RWPE1 (cell line): ENCODE data around the gene ABI2.
"Not testable (repeated sequence)": the region's sequence is repeated elsewhere in the genome, so short reads cannot be mapped to it uniquely, and the experiment has no call there.

Experiments used
- CTCF ChIA-PET: fragments of 350-600 bp; sonication (Branson Sonifier 250); formaldehyde crosslinking; extraction: SDS; loops from one replicate; lab custom pipeline; 2021; lab: Yijun Ruan, JAX
- POLR2A ChIA-PET: fragments of 400-600 bp; formaldehyde crosslinking; extraction: SDS; loops from one replicate; lab custom pipeline; 2020; ENCODE audit warnings: antibody characterized with exemption; ENCODE audit not compliant: low non-redundant PET; lab: Yijun Ruan, JAX
- DNase-seq: peaks from one replicate; pipeline ENCODE4 v3.0.0; 2012; ENCODE audit warnings: low spot score
- H3K27ac ChIP-seq: fragments of 450-650 bp; 2 replicates; pipeline ENCODE4 v1.5.1; 2017
- CTCF ChIP-seq: fragments of 450-650 bp; conservative IDR thresholded peaks from 2 replicates; pipeline ENCODE4 v1.5.1; 2017; ENCODE audit warnings: low read depth, mild to moderate bottlenecking

Gene ABI2

DNA sequence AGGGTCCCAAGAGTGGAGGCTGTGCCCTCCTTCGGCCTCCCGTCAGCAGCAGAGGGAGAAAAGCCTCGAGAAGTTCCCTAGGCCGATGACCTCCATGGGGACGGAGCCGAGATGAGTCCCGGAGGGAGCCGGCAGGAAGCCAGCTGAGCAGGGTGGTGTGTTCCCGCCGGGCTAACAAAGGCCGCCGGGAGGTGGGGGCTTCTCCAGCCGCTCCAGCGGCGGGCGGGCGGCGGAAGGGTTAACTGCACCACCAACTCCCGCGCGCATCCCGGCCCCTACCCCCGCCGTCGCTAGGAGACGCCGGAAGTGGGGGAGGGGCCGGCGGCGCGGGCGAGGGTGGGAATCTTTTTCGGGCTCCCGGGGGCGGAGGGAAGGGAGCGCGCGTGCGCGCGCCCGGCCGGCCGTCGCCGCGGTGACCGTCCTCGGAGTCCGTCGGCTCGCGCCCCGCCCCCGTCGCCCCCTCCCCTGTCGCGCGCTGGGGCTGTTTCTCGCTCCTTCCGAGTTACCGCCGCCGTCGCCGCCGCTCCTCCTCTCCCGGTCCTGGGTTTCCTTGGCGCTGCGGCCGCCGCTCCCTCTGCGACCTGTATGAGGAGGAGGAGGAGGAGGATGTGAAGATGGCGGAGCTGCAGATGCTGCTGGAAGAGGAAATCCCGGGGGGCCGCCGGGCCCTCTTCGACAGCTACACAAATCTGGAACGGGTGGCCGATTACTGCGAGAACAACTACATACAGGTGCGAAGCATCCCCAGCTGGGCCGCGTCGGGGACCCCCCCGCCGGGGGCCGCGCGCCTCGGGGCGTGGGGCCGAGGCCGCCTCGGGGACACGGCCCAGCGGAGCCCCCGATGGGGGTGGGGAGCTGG is at the start of gene ABI2:
Gene ABI2 (plus strand): TSS at position 494 of the 859 bp plus-strand sequence. CDS start 121 bp downstream, at position 615.
- TF ChIP-seq CTCF: no peak
- POLR2A ChIA-PET: no interaction called here
- DNase-seq: peak; percentile 86
- CTCF ChIA-PET: interaction anchor here (0.6 kb wide), 1 partner anchor 225 kb away, joined by 4 read pairs; no protein-coding TSS in a partner anchor
- peak within 1 kb of the TSS; percentile 88 for H3K27ac ChIP-seq

DNA sequence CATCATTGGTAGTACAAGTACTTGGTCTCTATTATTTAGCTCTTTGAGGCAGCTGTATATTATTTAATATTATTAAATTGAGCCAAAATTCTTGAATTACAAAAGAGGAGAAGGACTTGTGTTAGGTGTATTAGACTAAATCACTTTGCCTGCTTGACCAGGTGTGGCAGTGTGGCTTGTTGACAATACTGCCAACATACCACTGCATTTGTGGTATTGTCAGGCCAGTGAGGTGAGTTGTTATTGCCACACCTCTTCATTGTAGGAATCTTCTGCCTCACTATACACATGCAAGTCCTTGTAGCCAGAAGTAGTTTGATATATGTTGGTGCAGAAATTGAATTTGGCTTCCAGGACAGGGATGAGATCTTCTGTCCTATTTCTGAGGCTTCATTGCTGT is 48.9 kb upstream of the ABI2 start:
- no peak overlapping the region for H3K27ac ChIP-seq
- POLR2A ChIA-PET: no interaction called here
- CTCF ChIA-PET: interaction anchor here (0.7 kb wide), 2 partner anchors 15 to 1336 kb away, joined by 3 to 7 read pairs; no protein-coding TSS in a partner anchor
- DNase-seq: no peak
- TF ChIP-seq CTCF: no peak

DNA sequence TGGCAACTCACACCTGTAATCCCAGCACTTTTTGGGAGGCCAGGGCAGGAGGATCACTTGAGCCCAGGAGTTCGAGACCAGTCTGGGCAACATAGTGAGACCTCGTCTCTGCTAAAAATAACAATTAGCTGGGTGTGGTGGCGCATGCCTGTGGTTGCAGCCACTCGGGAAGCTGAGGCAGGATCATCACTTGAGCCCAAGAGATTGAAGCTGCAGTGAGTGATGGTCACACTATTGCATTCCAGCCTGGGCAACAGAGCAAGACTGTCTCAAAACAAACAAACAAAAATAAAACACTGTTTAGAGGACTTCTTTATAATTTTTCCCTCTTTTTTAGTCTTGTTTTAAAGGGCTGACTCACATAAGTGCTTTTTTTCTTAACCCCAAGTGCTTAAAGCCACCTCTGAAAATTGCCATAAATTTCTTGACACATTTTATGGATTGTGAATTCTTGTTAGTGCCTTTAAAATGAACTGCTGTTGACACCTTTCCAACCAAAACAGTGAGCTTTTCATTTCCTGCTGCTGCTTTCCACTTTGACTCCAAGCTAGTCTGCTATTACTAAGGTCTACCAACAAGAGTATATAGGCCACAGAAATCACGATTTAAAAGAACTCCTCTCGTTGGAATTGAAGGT is 47.6 kb upstream of the ABI2 start:
- H3K27ac ChIP-seq: peak overlapping the region; percentile 33
- ChIA-PET POLR2A (no interaction called here), CTCF (interaction anchor here (0.6 to 0.7 kb wide), 3 partner anchors 46 to 586 kb away, joined by 3 to 9 read pairs (median 3); no protein-coding TSS in a partner anchor)
- TF ChIP-seq CTCF: no peak
- no peak for DNase-seq

GRCh38 chr2:203282101-203282500 is 46.1 kb upstream of the ABI2 start:
- H3K27ac ChIP-seq: no peak overlapping the region
- ChIA-PET POLR2A (no interaction called here), CTCF (no interaction called here)
- DNase-seq: no peak
- no peak for TF ChIP-seq CTCF

DNA sequence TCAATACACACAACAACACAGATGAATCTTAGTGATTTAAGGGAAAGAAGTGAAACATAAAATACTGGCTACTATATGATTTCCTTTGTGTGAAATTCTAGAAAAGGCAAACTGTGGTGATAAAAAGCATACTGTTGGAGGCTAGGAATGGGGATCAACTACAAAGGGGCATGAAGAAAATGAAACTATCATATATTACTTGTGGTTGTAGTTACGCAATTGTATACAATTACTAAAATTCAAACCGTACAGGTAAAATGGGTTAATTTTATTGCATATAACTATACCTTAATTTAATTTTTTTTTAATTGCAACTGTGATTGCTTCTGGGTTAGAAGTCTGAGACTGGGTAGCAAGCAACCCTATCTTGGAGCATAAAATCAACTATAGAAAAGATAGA is 41.7 kb upstream of the ABI2 start:
- TF ChIP-seq CTCF: no peak
- POLR2A ChIA-PET: no interaction called here
- CTCF ChIA-PET: no interaction called here
- DNase-seq: no peak
- H3K27ac ChIP-seq: no peak overlapping the region

DNA sequence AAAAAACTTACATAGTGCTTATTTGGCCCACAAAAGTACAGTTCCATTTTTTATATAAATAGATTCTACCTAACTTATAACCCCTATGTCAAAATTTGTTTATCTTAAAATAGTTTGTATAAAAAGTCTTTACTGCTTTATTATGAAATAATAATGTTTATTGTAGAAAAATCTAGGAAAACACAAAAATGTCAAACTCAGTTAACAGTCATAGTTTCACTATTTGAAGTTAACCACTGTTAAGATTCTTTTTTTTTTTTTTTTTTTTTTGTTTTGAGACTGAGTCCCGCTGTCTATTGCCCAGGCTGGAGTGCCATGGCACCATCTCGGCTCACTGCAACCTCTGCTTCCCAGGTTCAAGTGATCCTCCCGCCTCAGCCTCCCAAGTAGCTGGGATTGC is 26.5 kb upstream of the ABI2 start:
- no peak overlapping the region for H3K27ac ChIP-seq
- CTCF ChIA-PET: no interaction called here
- no peak for TF ChIP-seq CTCF
- no peak for DNase-seq
- POLR2A ChIA-PET: no interaction called here

- POLR2A ChIA-PET, H3K27ac ChIP-seq, DNase-seq, CTCF ChIA-PET: not testable (repeated sequence)
These were observed 25.6 kb upstream of the ABI2 start for GRCh38 chr2:203302586-203302985.
